Stimulated activated CD8-positive, alpha-beta memory T cell treated with anti-CD3 and anti-CD28 coated beads, Interleukin-4, amount 100 ng/mL, for 48 hours (primary cell): ENCODE measurements around the gene NMNAT3.

Experiments used
- DNase-seq: peaks from one replicate; pipeline ENCODE4 v3.0.0-alpha.2; 2020

The NMNAT3 gene

DNA sequence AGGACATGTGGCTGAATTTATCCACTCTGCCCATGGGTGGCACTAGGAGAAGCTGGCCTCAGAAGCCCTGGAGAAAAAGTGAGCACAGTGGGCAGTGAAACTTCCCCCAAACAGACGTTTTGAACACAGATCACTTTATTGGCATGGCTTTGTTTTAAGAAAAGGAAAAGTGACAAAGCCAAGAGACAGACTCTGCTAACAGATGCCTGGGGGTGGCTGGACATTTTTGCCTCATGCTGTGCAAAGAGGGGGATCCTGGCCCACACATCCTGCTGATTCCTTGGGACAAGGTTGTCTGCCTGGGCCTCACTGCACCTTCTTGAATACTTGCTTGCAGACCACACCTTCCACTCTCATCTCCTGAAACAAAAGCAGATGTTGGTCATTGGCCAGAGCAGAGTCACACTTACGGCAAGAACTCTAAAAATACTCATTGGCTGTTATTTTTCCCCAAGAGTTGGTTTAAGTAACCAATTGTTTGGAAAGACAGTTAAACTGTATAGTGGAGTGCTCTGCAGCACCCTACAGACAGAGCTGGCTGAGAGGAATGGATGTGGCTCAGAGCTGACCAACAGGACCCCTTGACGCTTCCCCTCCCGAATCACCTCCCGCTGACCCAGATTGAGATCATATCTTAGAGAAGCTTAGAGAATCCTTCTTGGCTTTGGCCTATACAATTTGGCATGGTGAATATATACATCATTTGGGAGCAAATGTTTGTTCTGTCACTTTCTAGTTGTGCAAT is 160.3 kb downstream of the NMNAT3 start:
- no peak for DNase-seq

DNA sequence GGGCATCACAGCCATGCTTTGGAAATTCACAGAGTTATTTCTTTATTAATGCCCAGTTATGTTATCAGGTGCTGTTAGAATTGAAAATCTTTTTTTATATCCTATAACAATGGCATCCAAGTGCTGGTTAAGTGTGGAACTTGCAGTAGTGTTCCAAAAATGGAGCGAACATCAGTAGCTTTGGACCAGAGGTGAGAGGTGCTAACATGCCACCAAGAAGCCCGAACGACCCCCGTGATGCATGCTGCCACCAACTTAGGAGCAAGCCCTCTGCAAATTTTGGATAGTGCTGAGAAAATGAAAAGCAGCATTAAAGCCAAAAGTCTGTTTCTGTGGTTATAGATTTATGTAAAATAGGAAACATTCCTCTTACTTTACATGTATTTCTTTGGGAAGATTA is 163.0 kb downstream of the NMNAT3 start:
- no peak for DNase-seq
